Measurements from ENCODE around the gene SLC41A3. TPM values are rescaled to one million over a fixed set of nuclear protein-coding genes. Genes with fewer than 3 reads are reported as not detected.

SLC41A3 gene
- total and polyA plus RNA-seq, 4 donors, result 9.3 to 19.8 (median 12.7) TPM

- DNase-seq (ENCODE audit: low spot score), result no peak
- TF ChIP-seq FOXA2 (IDR thresholded peaks at IDR 0.05) (no peak), ZBTB33 (IDR thresholded peaks at IDR 0.05) (no peak), ATF3 (IDR thresholded peaks at IDR 0.05) (no peak), EGR1 (IDR thresholded peaks at IDR 0.05; ENCODE audit: low read depth in 2 of 2) (no peak), NR2F2 (IDR thresholded peaks at IDR 0.05) (no peak), HNF4A (conservative IDR thresholded peaks at IDR 0.05) (peak in 1 of 2 donors; percentile 29), JUND (IDR thresholded peaks at IDR 0.05) (no peak), SP1 (IDR thresholded peaks at IDR 0.05) (no peak)
- Histone ChIP-seq H3K9ac (ENCODE audit: low read depth in 1 of 2, low read length in 2 of 2) (no peak overlapping the region), H3K4me3 (ENCODE audit: low read depth in 1 of 3, low read length in 3 of 3) (no peak overlapping the region), H3K27me3 (ENCODE audit: control insufficient read depth in 4 of 4, insufficient read depth in 4 of 4, low read length in 3 of 4) (no peaks in the 10 kb centered on the region), H3K4me1 (ENCODE audit: control insufficient read depth in 4 of 4, insufficient read depth in 4 of 4, low read length in 3 of 4) (no peaks in the 10 kb centered on the region), H3K9me3 (ENCODE audit: control insufficient read depth in 4 of 4, low read length in 3 of 4) (no peaks in the 10 kb centered on the region), H3K27ac (ENCODE audit: low read depth in 1 of 2, low read length in 2 of 2) (no peak overlapping the region), H3K36me3 (ENCODE audit: control insufficient read depth in 4 of 4, insufficient read depth in 3 of 4, low read depth in 1 of 4, low read length in 3 of 4) (no peaks in the 10 kb centered on the region)
- WGBS, result 89% methylated on average over 5 of the region's 5 CpGs
These were observed 34.5 kb downstream of the SLC41A3 start for GRCh38 chr3:126049289-126050049.

GRCh38 chr3:126040386-126040785 lies 43.5 kb downstream of the SLC41A3 start:
- DNase-seq (ENCODE audit: low spot score), result peak; percentile 14
- H3K27ac ChIP-seq (ENCODE audit: low read depth in 1 of 2, low read length in 2 of 2), result no peak overlapping the region
- no peaks in the 10 kb centered on the region for H3K36me3 ChIP-seq (ENCODE audit: control insufficient read depth in 4 of 4, insufficient read depth in 3 of 4, low read depth in 1 of 4, low read length in 3 of 4)
- no peaks in the 10 kb centered on the region for H3K27me3 ChIP-seq (ENCODE audit: control insufficient read depth in 4 of 4, insufficient read depth in 4 of 4, low read length in 3 of 4)
- 77% methylated on average over 4 of the region's 4 CpGs for WGBS
- no peak for TF ChIP-seq ATF3 (IDR thresholded peaks at IDR 0.05)
- TF ChIP-seq HNF4A (conservative IDR thresholded peaks at IDR 0.05), result no peak
- TF ChIP-seq HNF4G (IDR thresholded peaks at IDR 0.05), result no peak
- no peak for TF ChIP-seq TAF1 (conservative IDR thresholded peaks at IDR 0.05)
- no peak for TF ChIP-seq MAX (IDR thresholded peaks at IDR 0.05)
- TF ChIP-seq SP1 (IDR thresholded peaks at IDR 0.05), result no peak
- no peak for TF ChIP-seq REST (IDR thresholded peaks at IDR 0.05)
- no peak for TF ChIP-seq RXRA (IDR thresholded peaks at IDR 0.05)
- TF ChIP-seq GABPA (IDR thresholded peaks at IDR 0.05 in 1 of 2, conservative IDR thresholded peaks at IDR 0.05 in 1 of 2), result no peak
- H3K9ac ChIP-seq (ENCODE audit: low read depth in 1 of 2, low read length in 2 of 2), result no peak overlapping the region
- peaks cover 0 to 3% (median 0%) of the 10 kb centered on the region in 4 donors for H3K4me1 ChIP-seq (ENCODE audit: control insufficient read depth in 4 of 4, insufficient read depth in 4 of 4, low read length in 3 of 4)
- H3K9me3 ChIP-seq (ENCODE audit: control insufficient read depth in 4 of 4, low read length in 3 of 4), result no peaks in the 10 kb centered on the region
- H3K4me3 ChIP-seq (ENCODE audit: low read depth in 1 of 3, low read length in 3 of 3), result no peak overlapping the region

All from liver (tissue), 9 donors.